ENCODE results near the gene CSNK1G3. TPM values are rescaled to one million over a fixed set of nuclear protein-coding genes. Genes with fewer than 3 reads are reported as not detected.

CSNK1G3 gene
- total RNA-seq, 2 experiments from 2014 or later, result 30.6 to 31.5 TPM

DNA sequence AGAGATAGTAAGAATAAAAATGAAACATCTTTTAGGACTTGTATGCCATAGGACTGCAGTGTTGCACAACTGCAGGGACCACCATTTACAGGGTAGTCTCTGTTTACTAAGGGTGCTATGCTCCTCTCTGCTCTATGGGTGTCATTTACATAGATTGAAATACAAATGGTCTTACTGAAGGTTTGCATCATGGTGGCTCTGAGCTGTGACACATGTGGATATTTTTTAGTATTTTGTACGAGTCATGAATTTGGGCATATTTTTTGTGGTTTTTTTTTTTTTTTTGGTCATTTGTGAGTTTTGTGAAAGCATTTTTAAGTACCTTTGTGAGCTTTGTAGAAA is 47.4 kb downstream of the CSNK1G3 start:
- ATAC-seq (peak; percentile 69), DNase-seq (no peak)
- Mint-ChIP-seq H3K36me3 (ENCODE audit: low read depth) (peaks cover 22% of the 10 kb centered on the region), H3K4me3 (no peak overlapping the region), H3K4me1 (peaks cover 12% of the 10 kb centered on the region), H3K27me3 (no peaks in the 10 kb centered on the region), H3K27ac (peak overlapping the region; percentile 15), H3K9me3 (ENCODE audit: low read depth) (no peaks in the 10 kb centered on the region)
- intact Hi-C loops (cut with DNase I, micrococcal nuclease), result no loop called here
- POLR2A ChIA-PET, result no interaction called here
- CTCF ChIA-PET, result no interaction called here

DNA sequence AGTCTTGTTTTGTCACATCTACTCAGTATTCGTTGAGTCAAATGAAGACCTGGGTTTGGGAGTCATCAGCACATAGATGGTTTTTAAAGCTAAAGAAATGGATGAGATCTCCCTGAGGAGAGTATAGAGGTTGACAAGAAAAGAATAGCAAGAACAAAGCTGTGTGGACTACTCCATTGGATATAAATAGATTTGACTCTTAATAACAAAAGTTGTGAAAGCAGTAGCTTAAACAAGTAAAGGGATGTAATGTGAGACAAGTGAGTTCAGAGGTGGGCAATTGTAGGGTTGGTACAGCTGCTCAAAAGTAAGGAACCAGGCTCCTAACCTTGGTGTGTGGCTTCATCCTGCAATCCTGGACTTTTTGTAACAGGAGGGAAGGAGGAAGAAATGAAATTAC is 49.3 kb downstream of the CSNK1G3 start:
- Mint-ChIP-seq H3K27me3 (no peaks in the 10 kb centered on the region), H3K27ac (no peak overlapping the region), H3K4me1 (peaks cover 12% of the 10 kb centered on the region), H3K36me3 (ENCODE audit: low read depth) (peaks cover 29% of the 10 kb centered on the region), H3K9me3 (ENCODE audit: low read depth) (no peaks in the 10 kb centered on the region), H3K4me3 (no peak overlapping the region)
- intact Hi-C loops (cut with DNase I, micrococcal nuclease), result no loop called here
- no peak for DNase-seq
- ChIA-PET POLR2A (no interaction called here), CTCF (interaction anchor here (1.5 kb wide), 1 partner anchor 12 kb away, joined by 6 read pairs; no protein-coding TSS in a partner anchor)
- no peak for ATAC-seq

DNA sequence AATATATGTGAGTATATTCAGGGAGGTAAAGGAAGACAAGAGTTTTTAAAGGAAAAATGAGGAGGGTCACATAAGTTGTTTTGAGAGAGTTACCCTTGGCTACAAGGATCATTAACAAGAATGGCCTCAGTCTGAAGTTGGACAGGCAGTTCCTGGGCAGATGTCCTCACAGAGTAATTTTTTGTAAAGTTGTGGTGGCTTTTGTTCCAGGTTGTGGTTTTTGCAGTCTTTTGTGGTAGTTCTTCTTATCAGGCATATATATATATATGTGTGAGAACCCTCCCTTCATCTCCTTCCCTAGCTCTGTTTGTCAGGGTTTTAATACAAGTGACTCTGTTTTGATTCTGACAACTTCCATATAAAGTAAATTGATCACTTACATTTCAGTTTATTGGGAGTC is 60.0 kb downstream of the CSNK1G3 start:
- H3K36me3 Mint-ChIP-seq (ENCODE audit: low read depth), result peaks cover 15% of the 10 kb centered on the region
- ATAC-seq (no peak), DNase-seq (no peak)
- no peak overlapping the region for H3K4me3 Mint-ChIP-seq
- H3K27ac Mint-ChIP-seq, result no peak overlapping the region
- peaks cover 15% of the 10 kb centered on the region for H3K4me1 Mint-ChIP-seq
- ChIA-PET CTCF (no interaction called here), POLR2A (no interaction called here)
- H3K9me3 Mint-ChIP-seq (ENCODE audit: low read depth), result peaks cover under 1% of the 10 kb centered on the region
- intact Hi-C loops (cut with DNase I, micrococcal nuclease), result no loop called here
- no peaks in the 10 kb centered on the region for H3K27me3 Mint-ChIP-seq

DNA sequence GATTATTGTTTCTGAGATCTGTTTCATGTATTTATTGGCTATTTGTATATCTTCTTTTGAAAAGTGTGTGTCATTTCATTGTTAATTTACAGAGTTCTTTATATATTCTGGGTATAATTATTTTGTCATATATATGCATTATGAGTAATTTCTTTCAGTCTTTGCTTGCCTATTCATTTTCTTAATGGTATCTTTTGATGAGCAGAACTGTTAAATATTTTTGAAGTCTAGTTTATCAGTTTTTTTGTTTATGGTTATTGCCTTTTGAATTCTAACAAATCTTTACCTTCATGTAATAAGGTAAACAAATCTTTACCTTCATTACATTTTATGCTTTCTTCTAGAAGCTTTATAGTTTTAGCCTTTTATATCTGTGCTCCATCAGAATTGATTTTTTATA is 66.4 kb downstream of the CSNK1G3 start:
- ChIA-PET CTCF (no interaction called here), POLR2A (no interaction called here)
- Mint-ChIP-seq H3K4me1 (no peaks in the 10 kb centered on the region), H3K27me3 (no peaks in the 10 kb centered on the region), H3K9me3 (ENCODE audit: low read depth) (no peaks in the 10 kb centered on the region), H3K4me3 (no peak overlapping the region), H3K27ac (no peak overlapping the region), H3K36me3 (ENCODE audit: low read depth) (peaks cover 13% of the 10 kb centered on the region)
- ATAC-seq (no peak), DNase-seq (no peak)
- intact Hi-C loops (cut with DNase I, micrococcal nuclease), result no loop called here

DNA sequence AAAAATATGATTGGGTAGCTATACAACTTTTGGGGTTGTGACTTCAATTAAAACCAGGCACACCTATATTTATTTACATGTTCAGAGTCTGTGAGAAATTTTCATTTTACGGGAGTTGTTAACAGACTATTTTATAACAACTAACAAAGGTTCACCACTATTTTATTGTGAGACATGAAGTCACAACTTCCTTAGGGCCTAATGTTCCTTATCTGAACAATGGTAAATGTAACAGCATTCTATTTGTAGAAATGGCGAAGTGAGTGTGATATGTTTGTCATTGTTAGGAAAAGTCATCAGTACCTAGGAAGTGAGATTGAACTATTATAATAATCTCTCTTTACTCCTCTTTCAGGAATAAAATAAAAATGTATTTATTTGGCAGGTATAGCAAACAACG is 67.4 kb downstream of the CSNK1G3 start:
- POLR2A ChIA-PET, result no interaction called here
- ATAC-seq, result no peak
- Mint-ChIP-seq H3K9me3 (ENCODE audit: low read depth) (no peaks in the 10 kb centered on the region), H3K36me3 (ENCODE audit: low read depth) (peaks cover 15% of the 10 kb centered on the region), H3K27ac (no peak overlapping the region), H3K27me3 (no peaks in the 10 kb centered on the region), H3K4me3 (no peak overlapping the region), H3K4me1 (no peaks in the 10 kb centered on the region)
- intact Hi-C loops (cut with DNase I, micrococcal nuclease), result no loop called here
- CTCF ChIA-PET, result interaction anchor here (0.7 kb wide), 1 partner anchor 9 kb away, joined by 3 read pairs; no protein-coding TSS in a partner anchor
- DNase-seq, result no peak

DNA sequence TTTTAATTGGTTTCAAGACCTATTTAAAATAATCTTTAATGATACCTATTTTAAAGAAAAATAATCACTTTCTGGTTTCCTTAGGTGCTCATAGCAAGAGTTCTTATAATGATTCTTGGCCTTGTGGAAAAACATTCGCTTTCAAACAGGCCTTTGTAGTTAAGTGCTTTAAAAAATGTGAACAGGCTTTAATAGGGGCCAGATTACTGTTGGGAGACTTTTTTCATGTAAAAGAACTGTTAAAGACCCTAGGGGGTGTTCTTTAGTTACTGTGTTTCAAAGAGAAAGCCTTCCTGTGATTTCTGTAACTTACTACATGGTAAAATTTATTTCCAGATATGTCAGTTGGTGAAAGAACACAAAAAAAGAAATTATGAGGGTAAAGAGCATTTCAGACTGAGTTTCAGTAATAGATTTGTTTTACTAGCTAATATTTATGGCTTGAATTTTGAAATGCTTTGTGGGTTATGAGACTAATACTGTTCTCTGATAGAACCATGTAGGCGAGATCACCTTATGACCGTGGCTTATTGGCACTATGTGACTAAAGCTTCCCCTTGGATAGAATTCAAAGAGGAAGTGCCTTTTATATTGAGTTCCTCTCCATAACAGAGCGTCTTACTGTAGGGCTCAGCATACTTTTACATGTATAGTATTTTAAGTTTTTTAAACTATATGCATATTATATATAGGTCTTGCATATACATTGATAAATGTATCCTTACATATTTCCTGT is 70.7 kb downstream of the CSNK1G3 start:
- DNase-seq (no peak), ATAC-seq (no peak)
- H3K4me1 Mint-ChIP-seq, result no peaks in the 10 kb centered on the region
- no peaks in the 10 kb centered on the region for H3K27me3 Mint-ChIP-seq
- intact Hi-C loops (cut with DNase I, micrococcal nuclease), result no loop called here
- H3K27ac Mint-ChIP-seq, result no peak overlapping the region
- H3K9me3 Mint-ChIP-seq (ENCODE audit: low read depth), result peaks cover 2% of the 10 kb centered on the region
- H3K4me3 Mint-ChIP-seq, result no peak overlapping the region
- H3K36me3 Mint-ChIP-seq (ENCODE audit: low read depth), result peaks cover 14% of the 10 kb centered on the region
- POLR2A ChIA-PET, result no interaction called here
- CTCF ChIA-PET, result interaction anchor here (1.8 kb wide), 1 partner anchor 11 kb away, joined by 5 read pairs; no protein-coding TSS in a partner anchor

DNA sequence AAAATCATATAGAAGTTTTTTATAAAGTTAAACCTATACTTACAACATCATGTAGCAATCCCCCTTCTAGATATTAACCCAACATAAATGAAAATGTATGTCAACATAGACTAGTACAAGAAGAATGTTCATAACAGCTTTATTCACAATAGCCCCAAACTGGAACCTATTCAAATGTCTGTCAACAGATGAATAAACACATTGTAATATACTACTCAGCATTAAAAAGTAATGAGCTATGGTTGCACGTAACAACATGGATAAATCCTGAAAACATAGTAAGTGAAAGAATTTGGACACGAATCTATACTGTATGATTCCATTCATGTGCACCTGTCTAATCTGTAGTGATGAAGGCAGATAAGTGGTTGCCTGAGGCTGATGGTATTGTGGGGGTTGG is 73.9 kb downstream of the CSNK1G3 start:
- no peaks in the 10 kb centered on the region for H3K27me3 Mint-ChIP-seq
- intact Hi-C loops (cut with DNase I, micrococcal nuclease), result no loop called here
- no peak for DNase-seq
- H3K4me1 Mint-ChIP-seq, result no peaks in the 10 kb centered on the region
- H3K4me3 Mint-ChIP-seq, result no peak overlapping the region
- no peak overlapping the region for H3K27ac Mint-ChIP-seq
- no peak for ATAC-seq
- ChIA-PET CTCF (no interaction called here), POLR2A (no interaction called here)
- H3K9me3 Mint-ChIP-seq (ENCODE audit: low read depth), result peaks cover 2% of the 10 kb centered on the region
- peaks cover 16% of the 10 kb centered on the region for H3K36me3 Mint-ChIP-seq (ENCODE audit: low read depth)

DNA sequence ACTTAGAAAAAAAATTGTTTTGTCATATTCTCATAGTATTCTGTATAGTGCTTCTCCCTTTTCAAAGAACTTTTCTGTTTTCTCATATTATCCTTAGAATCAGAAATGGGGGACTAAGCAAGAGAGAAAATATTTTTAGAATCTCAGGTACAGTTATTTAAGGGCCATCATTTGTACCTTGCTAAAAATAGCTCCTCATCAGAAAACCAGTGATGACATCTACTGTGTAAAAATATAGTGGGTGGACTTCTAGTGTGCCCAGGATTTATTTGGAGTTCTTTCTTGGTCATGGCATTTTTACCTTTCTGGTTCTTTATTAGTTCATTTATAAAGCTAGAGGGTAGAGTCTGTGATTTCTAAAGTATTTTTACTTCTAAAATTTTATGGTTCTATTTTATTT is 82.5 kb downstream of the CSNK1G3 start:
- Mint-ChIP-seq H3K4me3 (no peak overlapping the region), H3K9me3 (ENCODE audit: low read depth) (no peaks in the 10 kb centered on the region), H3K36me3 (ENCODE audit: low read depth) (peaks cover 24% of the 10 kb centered on the region), H3K27me3 (no peaks in the 10 kb centered on the region), H3K4me1 (peaks cover 4% of the 10 kb centered on the region), H3K27ac (no peak overlapping the region)
- CTCF ChIA-PET, result interaction anchor here (1.0 to 1.5 kb wide), 2 partner anchors 10 to 12 kb away, joined by 3 to 5 read pairs; no protein-coding TSS in a partner anchor
- ATAC-seq (no peak), DNase-seq (no peak)
- POLR2A ChIA-PET, result no interaction called here
- intact Hi-C loops (cut with DNase I, micrococcal nuclease), result no loop called here

DNA sequence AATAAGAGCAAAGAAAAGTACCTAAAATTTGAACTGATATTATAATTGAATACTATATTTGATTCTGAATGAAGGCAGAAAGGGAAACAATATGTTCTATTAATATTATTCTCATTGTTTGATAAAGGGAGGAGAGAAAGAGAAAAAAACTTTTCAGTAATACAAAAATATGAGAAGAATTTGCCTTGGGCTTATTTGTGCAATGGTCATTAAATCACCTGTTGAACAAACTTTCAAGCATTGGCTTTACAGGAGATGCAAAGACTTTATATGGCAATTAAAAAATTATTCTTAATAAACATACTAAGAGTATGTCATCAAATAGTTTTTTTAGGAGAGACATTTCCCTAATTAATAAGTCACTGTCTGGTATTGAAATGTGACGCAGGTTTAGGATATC is 85.0 kb downstream of the CSNK1G3 start:
- POLR2A ChIA-PET, result no interaction called here
- CTCF ChIA-PET, result no interaction called here
- ATAC-seq, result no peak
- no peaks in the 10 kb centered on the region for H3K27me3 Mint-ChIP-seq
- no peak overlapping the region for H3K27ac Mint-ChIP-seq
- H3K4me3 Mint-ChIP-seq, result no peak overlapping the region
- no peaks in the 10 kb centered on the region for H3K9me3 Mint-ChIP-seq (ENCODE audit: low read depth)
- peaks cover 4% of the 10 kb centered on the region for H3K4me1 Mint-ChIP-seq
- no peak for DNase-seq
- intact Hi-C loops (cut with DNase I, micrococcal nuclease), result no loop called here
- H3K36me3 Mint-ChIP-seq (ENCODE audit: low read depth), result peaks cover 19% of the 10 kb centered on the region

DNA sequence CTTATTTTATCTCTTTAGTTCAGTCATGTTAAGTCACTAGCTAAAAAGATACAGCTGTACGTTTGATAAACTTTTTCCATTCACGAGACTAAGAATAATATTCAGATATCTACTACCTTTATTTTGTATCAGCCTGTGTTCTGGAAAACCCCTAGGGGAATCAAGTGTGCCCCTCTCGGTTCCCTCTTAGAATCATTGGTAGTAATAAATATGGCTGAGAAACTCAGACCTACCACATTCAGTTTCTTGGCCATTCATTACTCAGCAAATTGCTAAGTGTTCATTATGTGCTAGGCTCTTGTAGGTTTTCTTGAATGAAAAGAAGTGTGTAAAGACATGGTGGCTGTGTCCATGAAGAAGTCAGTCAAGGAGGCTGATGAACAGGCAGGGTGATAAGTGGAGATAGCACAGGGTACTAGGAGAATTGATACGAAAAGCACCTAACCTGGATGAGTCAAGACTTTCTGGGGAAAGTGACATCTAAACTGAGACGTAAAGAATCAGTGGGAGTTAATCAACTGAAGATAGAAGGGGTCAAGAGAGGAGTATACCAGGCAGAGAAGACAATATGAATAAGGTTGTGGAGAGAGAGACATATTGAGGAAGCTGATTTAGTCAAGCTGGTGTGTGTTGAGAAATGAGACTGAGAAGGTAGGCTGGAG is 86.2 kb downstream of the CSNK1G3 start:
- H3K9me3 Mint-ChIP-seq (ENCODE audit: low read depth), result no peaks in the 10 kb centered on the region
- intact Hi-C loops (cut with DNase I, micrococcal nuclease), result no loop called here
- POLR2A ChIA-PET, result no interaction called here
- ATAC-seq, result peak; percentile 30
- no peaks in the 10 kb centered on the region for H3K27me3 Mint-ChIP-seq
- CTCF ChIA-PET, result interaction anchor here (0.7 kb wide), 1 partner anchor 1287 kb away, joined by 3 read pairs; no protein-coding TSS in a partner anchor
- no peak for DNase-seq
- H3K4me1 Mint-ChIP-seq, result peaks cover 4% of the 10 kb centered on the region
- H3K4me3 Mint-ChIP-seq, result no peak overlapping the region
- peak overlapping the region; percentile 4 for H3K27ac Mint-ChIP-seq
- peaks cover 14% of the 10 kb centered on the region for H3K36me3 Mint-ChIP-seq (ENCODE audit: low read depth)

DNA sequence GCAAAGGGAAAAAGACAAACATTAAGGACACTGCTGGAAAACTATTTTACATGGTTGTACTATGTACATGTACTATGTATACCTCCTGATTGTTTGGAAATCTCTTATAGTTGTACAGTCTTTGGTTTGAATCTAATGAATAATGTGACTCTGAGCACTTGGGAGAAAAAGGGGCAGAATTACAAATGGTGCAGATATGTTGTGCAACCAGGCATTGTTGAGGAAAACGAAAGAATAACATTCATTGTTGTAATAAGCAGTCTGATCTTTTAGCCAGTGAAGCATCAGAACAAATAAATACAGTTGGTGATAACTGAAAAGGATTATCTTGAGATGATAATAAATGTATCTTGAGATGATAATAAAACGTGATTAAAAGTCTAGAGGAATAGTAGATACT is 87.2 kb downstream of the CSNK1G3 start:
- H3K27me3 Mint-ChIP-seq, result no peaks in the 10 kb centered on the region
- no peaks in the 10 kb centered on the region for H3K9me3 Mint-ChIP-seq (ENCODE audit: low read depth)
- peaks cover 4% of the 10 kb centered on the region for H3K4me1 Mint-ChIP-seq
- H3K27ac Mint-ChIP-seq, result no peak overlapping the region
- ATAC-seq (no peak), DNase-seq (no peak)
- peaks cover 14% of the 10 kb centered on the region for H3K36me3 Mint-ChIP-seq (ENCODE audit: low read depth)
- intact Hi-C loops (cut with DNase I, micrococcal nuclease), result no loop called here
- CTCF ChIA-PET, result no interaction called here
- POLR2A ChIA-PET, result no interaction called here
- no peak overlapping the region for H3K4me3 Mint-ChIP-seq

DNA sequence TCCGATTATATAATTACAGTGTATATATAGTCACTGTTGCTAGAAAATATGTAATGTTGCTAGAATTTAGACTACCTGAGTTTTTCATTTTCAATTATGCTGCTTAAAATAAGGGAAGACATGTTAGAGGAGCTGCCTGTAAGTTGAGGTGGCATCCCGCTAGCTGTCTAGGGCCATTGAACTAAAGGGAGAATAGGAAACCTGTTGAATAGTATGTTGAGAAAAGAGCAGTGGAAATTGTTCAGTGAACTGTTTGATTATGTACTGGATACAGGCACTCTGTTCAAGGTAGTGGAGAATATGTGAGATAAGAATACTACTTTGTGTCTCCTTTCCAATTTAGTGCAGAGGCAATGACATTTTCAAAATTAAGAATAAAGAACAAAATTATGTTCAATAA is 89.6 kb downstream of the CSNK1G3 start:
- Mint-ChIP-seq H3K27me3 (no peaks in the 10 kb centered on the region), H3K36me3 (ENCODE audit: low read depth) (peaks cover 10% of the 10 kb centered on the region), H3K4me1 (peaks cover 6% of the 10 kb centered on the region), H3K9me3 (ENCODE audit: low read depth) (no peaks in the 10 kb centered on the region), H3K4me3 (no peak overlapping the region), H3K27ac (no peak overlapping the region)
- ChIA-PET CTCF (no interaction called here), POLR2A (interaction anchor here (0.6 kb wide), 1 partner anchor 20 kb away, joined by 5 read pairs; no protein-coding TSS in a partner anchor)
- ATAC-seq (no peak), DNase-seq (no peak)
- intact Hi-C loops (cut with DNase I, micrococcal nuclease), result loop anchor here in 1 of 2 experiments (10.0 kb wide), 1 partner anchor 207 kb away; no protein-coding TSS in a partner anchor

All from activated CD4-positive, alpha-beta T cell treated with anti-CD3 and anti-CD28 coated beads for 36 hours (primary cell).